ENCODE results near the gene MTO1.
A peak's percentile ranks its signal among the peaks of the same experiment; 100 is the strongest.
"Not testable (repeated sequence)": the region's sequence is repeated elsewhere in the genome, so short reads cannot be mapped to it uniquely, and the experiment has no call there.

MTO1 gene

DNA sequence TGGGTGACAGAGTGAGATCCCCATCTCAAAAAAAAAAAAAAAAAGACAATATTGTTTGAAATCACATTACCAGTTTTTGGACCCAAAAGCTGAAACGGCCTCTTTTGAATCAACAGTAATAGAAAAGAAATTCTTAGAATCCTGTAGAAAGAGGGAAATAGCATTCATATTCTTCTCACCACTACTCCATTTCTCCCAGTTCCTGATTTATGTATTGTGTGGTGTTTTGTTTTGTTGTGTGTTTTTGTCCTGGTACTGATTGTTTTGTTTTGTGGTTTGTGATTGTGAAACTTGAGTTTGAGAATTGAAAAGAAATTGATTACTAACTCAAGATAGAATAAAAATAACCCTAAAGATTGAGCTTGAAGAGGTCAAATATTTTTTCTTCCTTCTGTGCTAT is 85.5 kb downstream of the MTO1 start:
- no peak overlapping the region for H3K4me3 Mint-ChIP-seq
- H3K4me1 Mint-ChIP-seq, result no peaks in the 10 kb centered on the region
- no peaks in the 10 kb centered on the region for H3K9me3 Mint-ChIP-seq
- no peak overlapping the region for H3K27ac Mint-ChIP-seq
- no peak for TF ChIP-seq CTCF (IDR thresholded peaks at IDR 0.05; ENCODE audit: unreplicated experiment in 3 of 3)
- H3K36me3 Mint-ChIP-seq (ENCODE audit: low read depth), result no peaks in the 10 kb centered on the region
- peaks cover 3% of the 10 kb centered on the region for H3K27me3 Mint-ChIP-seq (ENCODE audit: low read depth)

DNA sequence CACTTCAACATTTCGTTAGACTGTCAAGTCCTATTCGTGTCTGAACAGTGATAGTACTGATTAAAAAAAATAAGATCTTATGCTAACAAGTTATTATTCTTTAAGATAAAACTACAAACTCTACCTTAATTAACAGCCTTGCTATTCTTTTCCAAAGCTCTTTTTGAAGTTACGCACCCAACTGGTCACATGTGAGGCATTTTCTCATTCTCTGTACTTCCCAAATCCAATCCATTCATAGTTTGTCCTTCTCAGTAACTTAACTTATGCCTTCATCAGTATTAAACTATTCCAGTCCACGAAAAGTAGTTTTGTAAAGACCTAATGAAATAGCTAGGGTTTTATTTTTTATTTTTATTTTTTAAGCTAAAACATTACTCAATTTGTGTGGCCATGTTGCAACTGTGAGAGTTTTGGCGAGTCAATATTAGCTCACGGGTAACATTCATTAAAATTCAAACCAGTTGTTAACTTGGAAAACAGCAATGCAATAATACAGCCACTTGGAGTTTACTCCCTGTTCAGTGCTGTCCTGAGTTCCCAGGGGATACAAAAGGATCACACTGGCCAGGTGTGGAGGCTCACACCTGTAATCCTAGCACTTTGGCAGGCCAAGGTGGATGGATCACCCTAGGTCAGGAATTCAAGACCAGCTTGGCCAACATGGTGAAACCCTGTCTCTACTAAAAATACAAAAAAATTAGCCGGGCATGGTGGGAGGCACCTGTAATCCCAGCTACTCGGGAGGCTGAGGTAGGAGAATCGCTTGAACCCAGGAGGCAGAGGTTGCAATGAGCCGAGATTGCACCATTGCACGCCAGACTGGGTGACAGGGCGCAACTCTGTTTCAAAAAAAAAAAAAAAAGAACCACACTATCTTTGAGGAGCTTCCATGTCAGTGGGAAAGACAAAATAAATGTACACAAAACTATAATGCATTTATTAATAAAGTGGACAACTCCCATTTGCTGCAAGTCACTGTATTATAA is 87.2 kb downstream of the MTO1 start:
- no peaks in the 10 kb centered on the region for H3K4me1 Mint-ChIP-seq
- no peaks in the 10 kb centered on the region for H3K36me3 Mint-ChIP-seq (ENCODE audit: low read depth)

DNA sequence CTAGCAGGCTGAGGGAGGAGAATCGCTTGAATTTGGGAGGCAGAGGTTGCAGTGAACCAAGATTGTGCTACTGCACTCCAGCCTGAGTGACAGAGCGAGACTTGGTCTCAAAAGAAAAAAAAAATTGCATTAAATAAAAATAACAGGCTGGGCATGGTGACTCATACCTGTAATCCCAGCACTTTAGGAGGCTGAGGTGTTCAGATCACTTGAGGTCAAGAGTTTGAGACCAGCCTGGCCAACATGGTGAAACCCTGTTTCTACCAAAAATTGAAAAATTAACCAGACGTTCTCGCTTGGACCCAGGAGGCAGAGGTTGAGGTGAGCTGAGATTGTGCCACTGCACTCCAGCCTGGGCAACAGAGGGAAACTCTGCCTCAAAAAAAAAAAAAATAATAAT is 89.6 kb downstream of the MTO1 start:
- H3K27me3 Mint-ChIP-seq (ENCODE audit: low read depth); H3K4me3 Mint-ChIP-seq; H3K36me3 Mint-ChIP-seq (ENCODE audit: low read depth); H3K27ac Mint-ChIP-seq; H3K9me3 Mint-ChIP-seq; H3K4me1 Mint-ChIP-seq: not testable (repeated sequence)

More for the DNA sequence above, 87.2 kb downstream of the MTO1 start:
- no peaks in the 10 kb centered on the region for H3K9me3 Mint-ChIP-seq
- H3K27me3 Mint-ChIP-seq (ENCODE audit: low read depth), result peaks cover 3% of the 10 kb centered on the region
- TF ChIP-seq CTCF (IDR thresholded peaks at IDR 0.05; ENCODE audit: unreplicated experiment in 3 of 3), result no peak
- H3K4me3 Mint-ChIP-seq, result no peak overlapping the region
- H3K27ac Mint-ChIP-seq, result no peak overlapping the region

GRCh38 chr6:73555380-73555949 is 93.9 kb downstream of the MTO1 start:
- H3K9me3 Mint-ChIP-seq; H3K27me3 Mint-ChIP-seq (ENCODE audit: low read depth); H3K4me3 Mint-ChIP-seq; H3K27ac Mint-ChIP-seq; H3K36me3 Mint-ChIP-seq (ENCODE audit: low read depth): not testable (repeated sequence)
- peaks cover 16% of the 10 kb centered on the region for H3K4me1 Mint-ChIP-seq

- Mint-ChIP-seq H3K9me3 (no peaks in the 10 kb centered on the region), H3K36me3 (ENCODE audit: low read depth) (no peaks in the 10 kb centered on the region), H3K27ac (peak overlapping the region; percentile 4 to 34 (median 10)), H3K4me3 (no peak overlapping the region), H3K4me1 (peaks cover 16% of the 10 kb centered on the region), H3K27me3 (ENCODE audit: low read depth) (peaks cover 3% of the 10 kb centered on the region)
- TF ChIP-seq CTCF (IDR thresholded peaks at IDR 0.05; ENCODE audit: unreplicated experiment in 3 of 3), result no peak
Observed at GRCh38 chr6:73556836-73557235, 95.3 kb downstream of the MTO1 start.

Data from nephron (organoid).